DOHH2 (cell line): ENCODE data around the gene IL19.

Experiments
- H3F3A ChIP-seq: fragments of 200-600 bp; sonication (generic), shearing (Covaris generic); 2 replicates; pipeline ENCODE4 v1.6.0; 2016; ENCODE audit warnings: antibody characterized with exemption, mild to moderate bottlenecking; ENCODE audit not compliant: control insufficient read depth, insufficient read depth
- H3K27ac ChIP-seq: fragments of 200-600 bp; sonication (generic); 2 replicates; pipeline ENCODE4 v1.5.1; 2014; ENCODE audit warnings: low read depth, mild to moderate bottlenecking, low read length, moderate library complexity
- H3K27me3 ChIP-seq: fragments of 200-600 bp; sonication (generic); 2 replicates; pipeline ENCODE4 v1.6.1; 2014; ENCODE audit warnings: mild to moderate bottlenecking, low read length, mixed read lengths; ENCODE audit not compliant: control insufficient read depth
- H3K36me3 ChIP-seq: fragments of 200-600 bp; sonication (generic); 2 replicates; pipeline ENCODE4 v1.6.1; 2014; ENCODE audit warnings: mild to moderate bottlenecking, low read length, moderate library complexity, mixed read lengths; ENCODE audit not compliant: control insufficient read depth
- H3K4me1 ChIP-seq: fragments of 200-600 bp; sonication (generic); 2 replicates; pipeline ENCODE4 v1.6.1; 2014; ENCODE audit warnings: mild to moderate bottlenecking, low read length, mixed read lengths; ENCODE audit not compliant: control insufficient read depth
- H3K4me2 ChIP-seq: fragments of 200-600 bp; sonication (generic); 2 replicates; pipeline ENCODE4 v1.6.0; 2014; ENCODE audit warnings: mild to moderate bottlenecking, low read length, moderate library complexity
- H3K4me3 ChIP-seq: fragments of 200-600 bp; sonication (generic); 2 replicates; pipeline ENCODE4 v1.5.1; 2014; ENCODE audit warnings: mild to moderate bottlenecking, low read length, mixed read lengths
- H3K79me2 ChIP-seq: fragments of 200-600 bp; sonication (generic); 2 replicates; pipeline ENCODE4 v1.6.1; 2014; ENCODE audit warnings: mild to moderate bottlenecking, low read length, mixed read lengths; ENCODE audit not compliant: control insufficient read depth
- H3K9me2 ChIP-seq: fragments of 200-600 bp; sonication (generic); replicated peaks from 2 replicates; pipeline ENCODE4 v1.6.1; 2014; ENCODE audit warnings: mild to moderate bottlenecking, low read length, mixed read lengths; ENCODE audit not compliant: control insufficient read depth
- H3K9me3 ChIP-seq: fragments of 200-600 bp; sonication (generic); 2 replicates; pipeline ENCODE4 v1.6.1; 2014; ENCODE audit warnings: antibody characterized with exemption, low read length, mixed read lengths; ENCODE audit not compliant: control insufficient read depth, insufficient read depth
- H4K20me1 ChIP-seq: fragments of 200-600 bp; sonication (generic); 2 replicates; pipeline ENCODE4 v1.6.0; 2014; ENCODE audit warnings: low read depth, mild to moderate bottlenecking, antibody characterized with exemption, low read length, moderate library complexity; ENCODE audit not compliant: control insufficient read depth, insufficient read depth
- CTCF ChIP-seq: fragments of 200-600 bp; sonication (generic); IDR thresholded peaks from one replicate; pipeline ENCODE4 v1.5.1; 2014; ENCODE audit warnings: antibody characterized with exemption, mild to moderate bottlenecking, low read depth, low read length; ENCODE audit not compliant: poor library complexity, severe bottlenecking
- EZH2phosphoT487 ChIP-seq: fragments of 200-600 bp; sonication (generic); IDR thresholded peaks from 2 replicates; pipeline ENCODE4 v1.6.1; 2017; ENCODE audit warnings: borderline replicate concordance, mild to moderate bottlenecking, antibody characterized with exemption, low read length, moderate library complexity, mixed read lengths

IL19 gene

GRCh38 chr1:206788487-206789050, 18.0 kb downstream of the IL19 start:
- TF ChIP-seq CTCF, result no peak
- TF ChIP-seq EZH2phosphoT487, result no peak
- Histone ChIP-seq H3K27me3 (peaks cover 91% of the 10 kb centered on the region), H3K4me1 (no peaks in the 10 kb centered on the region)

GRCh38 chr1:206790502-206791250, 20.1 kb downstream of the IL19 start:
- Histone ChIP-seq H3K9me2 (no peaks in the 10 kb centered on the region), H3K36me3 (no peaks in the 10 kb centered on the region), H3K4me2 (no peak overlapping the region), H3K9me3 (no peaks in the 10 kb centered on the region), H3K27ac (no peak overlapping the region), H3K4me3 (no peak overlapping the region), H4K20me1 (no peaks in the 10 kb centered on the region), H3K4me1 (no peaks in the 10 kb centered on the region), H3K79me2 (no peaks in the 10 kb centered on the region), H3K27me3 (peaks cover 91% of the 10 kb centered on the region), H3F3A (no peaks in the 10 kb centered on the region)
- TF ChIP-seq CTCF (no peak), EZH2phosphoT487 (no peak)

More at GRCh38 chr1:206788487-206789050, 18.0 kb downstream of the IL19 start:
- no peak overlapping the region for H3K4me3 ChIP-seq
- H3K36me3 ChIP-seq, result no peaks in the 10 kb centered on the region
- H3K27ac ChIP-seq, result no peak overlapping the region
- no peaks in the 10 kb centered on the region for H3F3A ChIP-seq
- no peaks in the 10 kb centered on the region for H3K9me3 ChIP-seq
- no peaks in the 10 kb centered on the region for H3K9me2 ChIP-seq
- no peak overlapping the region for H3K4me2 ChIP-seq
- H3K79me2 ChIP-seq, result no peaks in the 10 kb centered on the region
- no peaks in the 10 kb centered on the region for H4K20me1 ChIP-seq

- Histone ChIP-seq H3K9me3 (no peaks in the 10 kb centered on the region), H3K79me2 (no peaks in the 10 kb centered on the region), H3K9me2 (no peaks in the 10 kb centered on the region), H3K36me3 (no peaks in the 10 kb centered on the region), H3F3A (no peaks in the 10 kb centered on the region), H3K4me2 (no peak overlapping the region), H3K4me1 (no peaks in the 10 kb centered on the region), H4K20me1 (no peaks in the 10 kb centered on the region), H3K27me3 (peaks cover 72% of the 10 kb centered on the region), H3K27ac (no peak overlapping the region), H3K4me3 (no peak overlapping the region)
- TF ChIP-seq EZH2phosphoT487, result no peak
- TF ChIP-seq CTCF, result no peak
Measured at GRCh38 chr1:206792939-206793607, 22.5 kb downstream of the IL19 start.
